Measurements from ENCODE around the gene PTPN21. TPM values are rescaled to one million over a fixed set of nuclear protein-coding genes. Genes with fewer than 3 reads are reported as not detected.

The PTPN21 gene
- total RNA-seq, 4 donors from 2014 or later, result 27.8 to 38.5 (median 28.9) TPM

DNA sequence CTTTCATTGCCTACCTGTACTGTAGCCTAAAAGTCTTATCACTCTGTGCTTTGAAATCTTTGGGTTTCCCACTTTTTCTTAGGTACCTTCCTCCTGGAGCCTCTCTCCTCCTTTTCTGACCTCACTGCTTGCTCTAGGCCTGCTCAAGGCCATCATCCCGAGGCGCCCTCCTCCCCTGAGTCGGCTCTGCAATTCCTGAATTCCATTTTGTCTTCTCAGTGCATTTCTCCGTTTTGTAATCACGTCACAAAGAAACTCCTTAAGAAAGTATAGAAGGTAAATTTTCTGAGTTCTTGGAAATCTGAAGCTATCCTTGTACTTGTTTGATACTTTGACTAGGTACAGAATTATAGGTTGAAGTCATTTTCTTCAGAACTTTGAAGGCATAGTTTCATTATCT is 33.3 kb upstream of the PTPN21 start:
- intact Hi-C loops (cut with DNase I; ENCODE audit: low total_unique reads) (no loop called here), in situ Hi-C loops (cut with MboI; ENCODE audit: low pct_ligation_motif_present in 1 of 4, low pct_unique_long_range_greater_than_20kb in 1 of 4, low sequenced_read_pairs in 3 of 4) (no loop called here)
- 94% methylated on average over 5 of the region's 5 CpGs; no CpG with 5 or more reads in 1 of the 2 donors for WGBS, 2 donors (ENCODE audit: low coverage in 1 of 2)
- DNase-seq, result no peak
- Histone ChIP-seq H3K36me3 (peaks cover 0 to 45% (median 20%) of the 10 kb centered on the region in 4 donors), H3K4me1 (peaks cover 0 to 10% (median 5%) of the 10 kb centered on the region in 4 donors), H3K27me3 (no peaks in the 10 kb centered on the region), H3K9me3 (no peaks in the 10 kb centered on the region), H3K27ac (no peak overlapping the region), H3K4me3 (no peak overlapping the region)
- TF ChIP-seq POLR2A (IDR thresholded peaks at IDR 0.05), result no peak
- TF ChIP-seq POLR2AphosphoS5 (IDR thresholded peaks at IDR 0.05), result no peak
- TF ChIP-seq, protein P1, sequence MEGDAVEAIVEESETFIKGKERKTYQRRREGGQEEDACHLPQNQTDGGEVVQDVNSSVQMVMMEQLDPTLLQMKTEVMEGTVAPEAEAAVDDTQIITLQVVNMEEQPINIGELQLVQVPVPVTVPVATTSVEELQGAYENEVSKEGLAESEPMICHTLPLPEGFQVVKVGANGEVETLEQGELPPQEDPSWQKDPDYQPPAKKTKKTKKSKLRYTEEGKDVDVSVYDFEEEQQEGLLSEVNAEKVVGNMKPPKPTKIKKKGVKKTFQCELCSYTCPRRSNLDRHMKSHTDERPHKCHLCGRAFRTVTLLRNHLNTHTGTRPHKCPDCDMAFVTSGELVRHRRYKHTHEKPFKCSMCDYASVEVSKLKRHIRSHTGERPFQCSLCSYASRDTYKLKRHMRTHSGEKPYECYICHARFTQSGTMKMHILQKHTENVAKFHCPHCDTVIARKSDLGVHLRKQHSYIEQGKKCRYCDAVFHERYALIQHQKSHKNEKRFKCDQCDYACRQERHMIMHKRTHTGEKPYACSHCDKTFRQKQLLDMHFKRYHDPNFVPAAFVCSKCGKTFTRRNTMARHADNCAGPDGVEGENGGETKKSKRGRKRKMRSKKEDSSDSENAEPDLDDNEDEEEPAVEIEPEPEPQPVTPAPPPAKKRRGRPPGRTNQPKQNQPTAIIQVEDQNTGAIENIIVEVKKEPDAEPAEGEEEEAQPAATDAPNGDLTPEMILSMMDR (IDR thresholded peaks at IDR 0.05), result no peak
- no peak for TF ChIP-seq EP300 (IDR thresholded peaks at IDR 0.05; ENCODE audit: low read depth)

DNA sequence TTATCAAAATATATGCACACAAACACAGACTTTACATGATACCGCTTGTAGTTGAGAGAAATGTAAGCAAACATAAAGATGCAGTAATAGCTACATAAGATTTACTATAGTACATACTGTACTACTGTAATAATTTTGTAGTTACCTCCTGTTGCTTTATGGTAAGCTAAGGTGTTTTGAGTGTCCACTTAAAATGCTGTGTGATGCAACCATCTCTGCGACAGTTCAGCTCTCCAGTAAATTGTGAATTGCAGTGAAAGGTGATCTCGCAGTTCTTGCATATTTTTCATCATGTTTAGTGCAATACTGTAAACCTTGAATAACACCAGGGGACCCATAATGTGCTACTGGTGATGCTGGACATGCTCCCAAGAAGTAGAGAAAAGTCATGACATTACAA is 29.6 kb upstream of the PTPN21 start:
- H3K4me3 ChIP-seq, result no peak overlapping the region
- intact Hi-C loops (cut with DNase I; ENCODE audit: low total_unique reads), result no loop called here
- H3K4me1 ChIP-seq, result peaks cover 0 to 7% (median 1%) of the 10 kb centered on the region in 4 donors
- 98 to 99% methylated on average over 3 of the region's 3 CpGs for WGBS, 2 donors (ENCODE audit: low coverage in 1 of 2)
- no peak for DNase-seq
- no peak overlapping the region for H3K27ac ChIP-seq
- peaks cover 0 to 63% (median 31%) of the 10 kb centered on the region in 4 donors for H3K36me3 ChIP-seq
- TF ChIP-seq, protein P1 (IDR thresholded peaks at IDR 0.05), result no peak
- TF ChIP-seq POLR2AphosphoS5 (IDR thresholded peaks at IDR 0.05), result no peak
- TF ChIP-seq POLR2A (IDR thresholded peaks at IDR 0.05), result no peak
- TF ChIP-seq EP300 (IDR thresholded peaks at IDR 0.05; ENCODE audit: low read depth), result no peak
- H3K9me3 ChIP-seq, result no peaks in the 10 kb centered on the region
- in situ Hi-C loops (cut with MboI; ENCODE audit: low pct_ligation_motif_present in 1 of 4, low pct_unique_long_range_greater_than_20kb in 1 of 4, low sequenced_read_pairs in 3 of 4), result no loop called here
- H3K27me3 ChIP-seq, result no peaks in the 10 kb centered on the region

DNA sequence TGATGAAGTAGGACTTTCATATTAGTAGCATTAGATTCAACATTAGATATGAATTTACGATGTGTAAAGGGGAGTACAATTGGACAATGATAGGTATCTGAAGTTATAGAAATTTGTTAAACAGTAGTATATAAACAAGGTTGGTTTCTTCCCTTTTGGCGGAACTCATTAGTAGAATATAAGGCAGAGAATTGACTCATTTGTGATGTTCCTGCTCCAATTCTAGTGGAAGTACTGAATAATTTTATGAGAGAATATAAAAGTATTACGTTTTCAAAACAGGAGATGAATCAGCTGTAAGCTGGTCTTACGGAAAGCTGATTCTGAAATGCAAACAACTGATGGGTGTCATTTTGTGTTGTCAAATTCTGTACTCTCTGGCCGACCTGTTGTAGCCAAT is 21.4 kb upstream of the PTPN21 start:
- no peak for TF ChIP-seq POLR2A (IDR thresholded peaks at IDR 0.05)
- intact Hi-C loops (cut with DNase I; ENCODE audit: low total_unique reads), result no loop called here
- Histone ChIP-seq H3K9me3 (no peaks in the 10 kb centered on the region), H3K27ac (no peak overlapping the region), H3K4me1 (no peaks in the 10 kb centered on the region), H3K4me3 (no peak overlapping the region), H3K27me3 (no peaks in the 10 kb centered on the region), H3K36me3 (peaks cover 0 to 96% (median 48%) of the 10 kb centered on the region in 4 donors)
- DNase-seq, result no peak
- in situ Hi-C loops (cut with MboI; ENCODE audit: low pct_ligation_motif_present in 1 of 4, low pct_unique_long_range_greater_than_20kb in 1 of 4, low sequenced_read_pairs in 3 of 4), result no loop called here
- 87 to 89% methylated on average over 5 of the region's 5 CpGs for WGBS, 2 donors (ENCODE audit: low coverage in 1 of 2)

DNA sequence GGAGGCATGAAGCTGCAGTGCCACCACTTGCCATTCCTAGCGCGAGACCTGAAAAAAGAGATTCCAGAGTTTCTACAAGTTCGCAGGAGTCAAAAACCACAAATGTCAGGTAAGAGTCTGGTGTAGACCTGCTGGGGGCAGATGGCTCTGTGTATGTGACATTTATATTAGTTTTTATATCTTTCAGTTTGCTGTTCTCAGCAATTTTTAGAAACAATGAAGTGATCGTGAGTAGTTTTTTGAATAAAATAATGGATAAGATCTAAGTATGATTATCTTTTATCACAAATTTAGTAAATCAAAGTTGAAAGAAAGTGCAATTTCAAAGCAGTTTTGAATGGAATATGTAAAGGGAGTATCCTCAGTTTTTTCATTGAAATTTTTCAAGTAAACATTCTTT is 17.3 kb upstream of the PTPN21 start:
- Histone ChIP-seq H3K9me3 (no peaks in the 10 kb centered on the region), H3K36me3 (peaks cover 0 to 91% (median 46%) of the 10 kb centered on the region in 4 donors), H3K27me3 (no peaks in the 10 kb centered on the region), H3K27ac (no peak overlapping the region), H3K4me3 (no peak overlapping the region), H3K4me1 (no peaks in the 10 kb centered on the region)
- intact Hi-C loops (cut with DNase I; ENCODE audit: low total_unique reads) (no loop called here), in situ Hi-C loops (cut with MboI; ENCODE audit: low pct_ligation_motif_present in 1 of 4, low pct_unique_long_range_greater_than_20kb in 1 of 4, low sequenced_read_pairs in 3 of 4) (loop anchor here in 1 of 4 donors (25.0 kb wide), 1 partner anchor 385 kb away; no protein-coding TSS in a partner anchor)
- 93 to 94% methylated on average over 4 of the region's 4 CpGs for WGBS, 2 donors (ENCODE audit: low coverage in 1 of 2)
- no peak for DNase-seq
- TF ChIP-seq, protein P1 (IDR thresholded peaks at IDR 0.05), result no peak
- no peak for TF ChIP-seq EP300 (IDR thresholded peaks at IDR 0.05; ENCODE audit: low read depth)
- TF ChIP-seq POLR2AphosphoS5 (IDR thresholded peaks at IDR 0.05), result no peak
- no peak for TF ChIP-seq POLR2A (IDR thresholded peaks at IDR 0.05)

DNA sequence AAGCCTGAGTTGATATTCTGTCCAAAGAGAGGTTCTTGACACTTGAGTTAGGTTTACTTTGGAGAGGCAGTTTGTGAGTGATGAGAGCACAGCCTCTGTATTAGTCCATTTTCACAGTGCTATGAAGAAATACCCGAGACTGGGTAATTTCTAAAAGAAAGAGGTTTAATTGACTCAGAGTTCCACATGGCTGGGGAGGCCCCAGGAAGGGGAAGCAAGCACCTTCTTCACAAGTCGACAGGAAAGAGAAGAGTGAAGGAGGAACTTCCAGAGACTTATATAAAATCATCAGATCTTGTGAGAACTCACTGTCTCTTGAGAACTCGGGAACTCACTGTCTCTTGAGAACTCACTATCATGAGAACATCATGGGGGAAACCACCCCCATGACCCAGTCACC is 13.4 kb upstream of the PTPN21 start:
- DNase-seq, result no peak
- H3K4me1 ChIP-seq, result peaks cover 0 to 21% (median 10%) of the 10 kb centered on the region in 4 donors
- H3K4me3 ChIP-seq, result no peak overlapping the region
- H3K36me3 ChIP-seq, result peaks cover 0 to 53% (median 27%) of the 10 kb centered on the region in 4 donors
- intact Hi-C loops (cut with DNase I; ENCODE audit: low total_unique reads), result no loop called here
- TF ChIP-seq POLR2AphosphoS5 (IDR thresholded peaks at IDR 0.05) (no peak), EP300 (IDR thresholded peaks at IDR 0.05; ENCODE audit: low read depth) (no peak), POLR2A (IDR thresholded peaks at IDR 0.05) (no peak)
- TF ChIP-seq, protein P1 (IDR thresholded peaks at IDR 0.05), result no peak
- no peaks in the 10 kb centered on the region for H3K27me3 ChIP-seq
- H3K27ac ChIP-seq, result no peak overlapping the region
- WGBS, 2 donors (ENCODE audit: low coverage in 1 of 2), result 64 to 67% methylated on average over 3 of the region's 3 CpGs
- in situ Hi-C loops (cut with MboI; ENCODE audit: low pct_ligation_motif_present in 1 of 4, low pct_unique_long_range_greater_than_20kb in 1 of 4, low sequenced_read_pairs in 3 of 4), result loop anchor here in 2 of 4 donors (10.0 to 25.0 kb wide), 2 partner anchors 73 to 381 kb away; no protein-coding TSS in a partner anchor
- H3K9me3 ChIP-seq, result no peaks in the 10 kb centered on the region
